Subcutaneous adipose tissue (tissue), 4 donors: ENCODE results near the gene ADAMTS2. TPM values are rescaled to one million over a fixed set of nuclear protein-coding genes. Genes with fewer than 3 reads are reported as not detected.

Experiments used
- total RNA-seq, 4 donors: library from RNA; depleted of rRNA; stranded (reverse); fragments of >200 nt; gene quantifications; one replicate each; pipeline ENCODE4 v1.1.0, GENCODE V29; 2016
- TF ChIP-seq, protein P1 (sequence below): fragments of 450-650 bp; IDR thresholded peaks from one replicate; pipeline ENCODE4 v1.5.1; 2016; ENCODE audit warnings: low read depth, mild to moderate bottlenecking, control low read depth, antibody characterized with exemption, moderate library complexity

ADAMTS2 gene
- total RNA-seq, 4 donors from 2014 or later, result 26.7 to 56.5 (median 46.6) TPM

DNA sequence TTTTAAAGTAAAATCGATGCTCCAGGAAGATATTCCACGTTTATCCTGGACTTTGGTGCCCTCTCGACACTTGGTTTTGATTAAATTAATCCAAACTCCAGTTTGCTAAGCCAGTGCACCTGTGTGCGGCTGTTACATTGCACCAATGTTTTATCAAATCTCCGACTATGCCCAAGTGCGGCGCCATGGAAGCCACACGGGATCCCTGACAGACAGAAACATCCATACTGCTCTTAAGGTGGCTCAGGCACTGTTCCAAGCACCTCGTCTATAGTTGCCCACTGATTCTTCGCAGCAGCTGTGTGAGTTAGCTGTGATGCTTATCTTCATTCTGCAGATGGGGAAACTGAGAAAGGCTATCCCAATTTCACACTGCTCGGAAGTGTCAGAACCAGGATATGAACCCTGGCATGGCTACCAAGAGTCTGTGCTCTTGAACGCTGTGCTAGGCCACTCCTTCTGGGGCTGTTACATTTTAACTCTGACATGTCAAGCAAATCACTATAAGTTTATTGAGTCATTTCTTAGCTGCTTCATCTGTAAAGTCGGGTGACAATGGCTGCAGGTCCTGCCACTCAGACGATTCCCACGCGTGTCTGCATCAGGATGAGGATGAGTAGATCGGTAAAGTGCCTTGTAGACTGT lies 113.0 kb downstream of the ADAMTS2 start:
- TF ChIP-seq, protein P1, sequence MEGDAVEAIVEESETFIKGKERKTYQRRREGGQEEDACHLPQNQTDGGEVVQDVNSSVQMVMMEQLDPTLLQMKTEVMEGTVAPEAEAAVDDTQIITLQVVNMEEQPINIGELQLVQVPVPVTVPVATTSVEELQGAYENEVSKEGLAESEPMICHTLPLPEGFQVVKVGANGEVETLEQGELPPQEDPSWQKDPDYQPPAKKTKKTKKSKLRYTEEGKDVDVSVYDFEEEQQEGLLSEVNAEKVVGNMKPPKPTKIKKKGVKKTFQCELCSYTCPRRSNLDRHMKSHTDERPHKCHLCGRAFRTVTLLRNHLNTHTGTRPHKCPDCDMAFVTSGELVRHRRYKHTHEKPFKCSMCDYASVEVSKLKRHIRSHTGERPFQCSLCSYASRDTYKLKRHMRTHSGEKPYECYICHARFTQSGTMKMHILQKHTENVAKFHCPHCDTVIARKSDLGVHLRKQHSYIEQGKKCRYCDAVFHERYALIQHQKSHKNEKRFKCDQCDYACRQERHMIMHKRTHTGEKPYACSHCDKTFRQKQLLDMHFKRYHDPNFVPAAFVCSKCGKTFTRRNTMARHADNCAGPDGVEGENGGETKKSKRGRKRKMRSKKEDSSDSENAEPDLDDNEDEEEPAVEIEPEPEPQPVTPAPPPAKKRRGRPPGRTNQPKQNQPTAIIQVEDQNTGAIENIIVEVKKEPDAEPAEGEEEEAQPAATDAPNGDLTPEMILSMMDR, result no peak

DNA sequence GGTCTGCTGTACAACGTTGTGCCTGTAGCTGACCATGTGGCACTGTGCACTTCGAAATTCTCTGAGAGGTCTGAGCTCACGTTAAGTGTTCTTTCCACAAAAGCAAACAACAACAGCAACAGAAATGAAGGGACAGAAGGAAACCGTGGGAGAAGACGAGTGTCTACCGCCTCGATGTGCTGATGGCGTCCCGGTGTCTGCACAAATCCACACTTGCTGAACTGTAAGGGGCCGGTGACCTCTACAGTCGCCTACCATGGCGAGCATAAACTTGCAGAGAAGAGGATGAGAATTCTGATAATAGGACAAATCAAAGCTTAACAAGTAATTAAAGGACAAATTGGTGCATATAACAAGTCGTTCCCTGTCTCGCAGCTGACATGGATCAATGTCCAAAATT lies 114.0 kb downstream of the ADAMTS2 start:
- TF ChIP-seq, protein P1, result no peak

DNA sequence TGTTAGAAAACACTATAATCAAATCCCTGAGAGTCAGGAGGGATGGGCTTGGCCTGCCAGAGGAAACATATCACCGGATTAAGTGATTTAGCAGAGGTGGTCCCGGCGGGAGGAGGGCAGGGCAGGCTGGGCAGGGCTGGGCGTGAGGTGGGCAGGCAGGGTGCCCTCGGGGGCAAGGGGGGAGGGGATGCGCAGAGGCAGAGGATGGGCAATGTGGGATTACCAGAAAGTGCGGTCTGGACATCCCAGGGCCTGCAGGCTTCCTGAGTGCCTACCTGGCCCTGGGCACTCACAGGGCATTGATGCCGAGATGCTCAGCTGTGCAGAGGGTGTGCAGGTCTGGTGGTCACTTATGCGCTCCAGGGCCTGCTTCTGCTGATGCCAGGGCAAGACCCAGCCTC lies 115.2 kb downstream of the ADAMTS2 start:
- TF ChIP-seq, protein P1, result no peak

DNA sequence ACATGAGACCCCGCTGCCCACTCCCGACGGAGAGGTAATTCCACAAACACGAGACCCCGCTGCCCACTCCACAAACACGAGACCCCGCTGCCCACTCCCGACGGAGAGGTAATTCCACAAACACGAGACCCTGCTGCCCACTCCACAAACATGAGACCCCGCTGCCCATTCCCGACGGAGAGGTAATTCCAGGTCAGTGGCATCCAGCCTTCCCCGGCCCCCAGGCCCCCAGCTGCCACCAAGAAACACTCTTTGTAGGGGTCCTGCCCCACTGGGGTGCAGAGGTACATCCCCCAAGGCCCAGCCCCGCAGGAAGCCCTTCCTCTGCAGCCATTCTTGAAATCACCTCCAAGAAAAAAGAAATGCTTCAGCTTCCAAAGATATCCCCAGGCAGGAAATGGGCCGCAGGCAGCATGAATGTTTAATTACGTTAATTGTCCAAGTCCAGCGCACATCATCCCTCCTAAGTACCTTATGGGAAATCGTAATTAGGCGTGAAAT lies 115.9 kb downstream of the ADAMTS2 start:
- TF ChIP-seq, protein P1, result no peak

DNA sequence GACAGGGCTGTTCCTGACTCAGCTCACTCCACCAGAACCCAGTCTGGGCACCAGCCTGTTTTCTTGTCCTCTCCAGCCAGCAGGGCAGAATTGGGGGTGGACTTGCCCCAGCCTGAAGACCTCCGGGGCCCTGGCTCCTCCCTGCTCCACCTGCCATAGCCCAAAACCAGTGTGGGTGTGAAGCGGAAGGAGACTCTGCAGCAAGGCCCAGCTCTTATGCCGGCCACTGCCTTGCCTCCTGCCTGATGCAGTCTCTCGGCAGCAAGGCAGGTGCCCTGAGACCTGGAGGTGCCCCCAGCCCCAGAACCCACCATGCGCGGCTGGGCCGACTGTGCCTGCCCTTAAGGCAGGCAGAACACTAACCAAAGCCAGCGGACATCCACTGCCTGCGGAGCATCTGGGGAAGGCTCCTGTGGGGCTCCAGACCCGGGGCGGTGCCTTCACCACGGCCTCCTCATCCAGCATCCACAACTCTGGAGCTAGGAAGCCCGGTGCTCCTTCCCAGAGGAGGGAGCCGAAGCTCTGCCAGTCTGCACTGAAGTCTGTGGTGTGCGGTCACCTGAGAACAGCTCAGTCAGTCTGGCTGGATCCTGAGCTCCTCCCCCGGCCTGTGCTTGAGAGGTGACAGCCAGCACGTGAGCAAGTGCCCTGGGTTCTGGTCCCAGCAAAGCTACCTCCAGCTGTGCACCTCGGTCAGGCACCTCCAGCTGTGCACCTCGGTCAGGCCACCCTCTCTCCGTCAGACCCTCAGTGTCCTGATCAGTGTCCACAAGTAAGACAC lies 116.7 kb downstream of the ADAMTS2 start:
- TF ChIP-seq, protein P1, result no peak

DNA sequence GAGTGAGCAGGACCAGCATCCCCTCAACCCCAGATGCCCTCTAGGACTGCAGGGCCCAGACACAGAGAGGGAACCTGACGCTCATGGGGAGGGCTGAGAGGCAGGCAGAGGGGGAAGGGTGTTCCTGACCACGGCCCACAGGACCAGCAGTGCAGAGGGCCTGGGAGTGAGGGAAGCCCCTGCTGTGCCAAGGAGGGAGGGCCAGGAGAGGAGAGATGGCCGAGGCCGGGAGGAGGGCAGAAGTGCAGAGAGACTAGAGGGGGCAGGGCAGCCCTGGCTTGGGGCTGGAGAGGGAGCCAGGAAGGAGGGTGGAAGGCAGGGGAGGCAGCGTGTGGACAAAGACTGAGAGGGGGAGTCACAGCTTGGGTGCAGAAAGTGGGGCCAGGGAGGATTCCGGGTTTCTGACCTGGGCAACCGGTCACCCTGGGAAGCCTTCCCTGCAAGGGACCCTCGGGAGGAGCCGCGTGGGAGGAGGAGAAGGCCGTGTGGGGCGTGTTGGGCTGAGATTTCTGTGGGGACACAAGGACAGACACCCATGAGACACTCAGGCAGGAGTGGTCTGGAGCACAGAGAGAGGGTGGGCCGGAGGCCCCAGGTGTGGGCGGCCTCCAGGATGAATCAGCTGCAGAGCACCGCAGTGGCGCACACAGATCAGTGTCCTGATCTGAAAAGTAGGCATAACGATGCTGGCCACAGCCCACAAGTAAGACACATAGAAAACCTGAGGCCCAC lies 117.5 kb downstream of the ADAMTS2 start:
- TF ChIP-seq, protein P1, result no peak

DNA sequence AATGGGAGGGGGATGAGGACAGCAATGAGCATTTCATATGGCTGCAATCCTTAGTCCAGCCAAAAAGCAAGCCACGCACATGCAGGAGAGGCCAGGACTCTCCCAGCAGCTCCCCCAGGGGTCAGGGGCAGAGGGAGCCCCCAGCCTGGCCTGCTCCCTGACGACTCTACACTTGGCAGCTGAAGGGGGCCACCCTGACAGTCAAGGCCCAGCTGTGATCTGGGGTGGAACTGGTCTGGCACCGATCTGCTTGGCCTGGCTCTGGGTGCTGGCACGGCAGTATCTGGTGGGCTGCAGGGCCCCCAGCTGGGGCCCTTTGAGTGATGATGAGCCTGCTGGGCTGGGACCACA lies 118.1 kb downstream of the ADAMTS2 start:
- TF ChIP-seq, protein P1, result no peak
